Keratinocyte (primary cell): ENCODE results near the gene DCLK1. TPM values are rescaled to one million over a fixed set of nuclear protein-coding genes. Genes with fewer than 3 reads are reported as not detected.

Experiments
- DNase-seq: peaks from one replicate; pipeline ENCODE4 v3.0.0-alpha.2; 2011; ENCODE audit warnings: low read depth, missing footprints, low spot score
- FAIRE-seq: peaks from 2 replicates; lab custom pipeline; 2011; peaks lifted over from hg19 to GRCh38; lab: Jason Lieb, UNC
- H2AFZ ChIP-seq: 2 replicates; pipeline ENCODE4 v1.6.0; 2012; ENCODE audit warnings: low read length, control low read depth, inconsistent platforms; ENCODE audit not compliant: control insufficient read depth
- H3K27ac ChIP-seq: 2 replicates; pipeline ENCODE4 v1.5.1; 2011; ENCODE audit warnings: low read length; ENCODE audit not compliant: control insufficient read depth, insufficient read depth
- H3K27me3 ChIP-seq: 3 replicates; pipeline ENCODE4 v1.6.0; 2011; ENCODE audit warnings: low read length; ENCODE audit not compliant: control insufficient read depth, insufficient read depth; ENCODE audit errors: extremely low read depth
- H3K36me3 ChIP-seq, 2 experiments: 2 replicates in 1 of 2; 3 replicates in 1 of 2; pipeline ENCODE4 v1.5.1; 2011; ENCODE audit warnings: low read length in 2 of 2, mild to moderate bottlenecking in 1 of 2; ENCODE audit not compliant: control insufficient read depth in 2 of 2, insufficient read depth in 2 of 2; ENCODE audit errors: extremely low read depth in 1 of 2
- H3K4me1 ChIP-seq: 3 replicates; pipeline ENCODE4 v1.5.1; 2011; ENCODE audit warnings: low read length; ENCODE audit not compliant: control insufficient read depth, insufficient read depth; ENCODE audit errors: extremely low read depth
- H3K4me2 ChIP-seq: 3 replicates; pipeline ENCODE4 v1.6.0; 2011; ENCODE audit warnings: low read depth, low read length; ENCODE audit not compliant: control insufficient read depth, insufficient read depth; ENCODE audit errors: extremely low read depth
- H3K4me3 ChIP-seq, 3 experiments: fragments of 200-600 bp in 1 of 3; sonication (generic) in 1 of 3; 2 replicates in 2 of 3; 3 replicates in 1 of 3; pipeline ENCODE4 v1.5.1; 2011 to 2016; ENCODE audit warnings: low read length in 3 of 3, mild to moderate bottlenecking in 3 of 3, control low read depth in 2 of 3, inconsistent platforms in 1 of 3, low read depth in 1 of 3, mixed read lengths in 1 of 3, mixed run types in 1 of 3, moderate library complexity in 1 of 3; ENCODE audit not compliant: control insufficient read depth in 2 of 3, insufficient read depth in 2 of 3; ENCODE audit errors: extremely low read depth in 1 of 3
- H3K79me2 ChIP-seq: 2 replicates; pipeline ENCODE4 v1.6.0; 2012; ENCODE audit warnings: low read length; ENCODE audit not compliant: control insufficient read depth, insufficient read depth
- H3K9ac ChIP-seq: 3 replicates; pipeline ENCODE4 v1.6.0; 2011; ENCODE audit warnings: low read length; ENCODE audit not compliant: control insufficient read depth, insufficient read depth; ENCODE audit errors: extremely low read depth
- H3K9me1 ChIP-seq: 3 replicates; pipeline ENCODE4 v1.6.0; 2011; ENCODE audit warnings: low read length; ENCODE audit not compliant: control insufficient read depth, insufficient read depth; ENCODE audit errors: extremely low read depth
- H3K9me3 ChIP-seq: 2 replicates; pipeline ENCODE4 v1.5.1; 2012; ENCODE audit warnings: low read depth, low read length; ENCODE audit not compliant: control insufficient read depth
- H4K20me1 ChIP-seq: 3 replicates; pipeline ENCODE4 v1.6.0; 2011; ENCODE audit warnings: low read length; ENCODE audit not compliant: control insufficient read depth, insufficient read depth; ENCODE audit errors: extremely low read depth
- EZH2 ChIP-seq: IDR thresholded peaks from one replicate; pipeline ENCODE4 v1.6.1; 2012; ENCODE audit warnings: inconsistent platforms, mild to moderate bottlenecking, low read length, moderate library complexity
- dilution Hi-C: fragments of 300-500 bp; cut with MboI; formaldehyde crosslinking; loops from one replicate; pipeline ENCODE4 v1.7.0; 2020; ENCODE audit warnings: low sequenced_read_pairs; ENCODE audit not compliant: extremely low pct_ligation_motif_present
- polyA plus RNA-seq, 5 experiments: library from polyadenylated mRNA; depleted of rRNA in 3 of 5; stranded (reverse) in 3 of 5; stranded (forward) in 1 of 5; unstranded in 1 of 5; fragments of >200 nt; gene quantifications; 1 replicate in 1 of 5; 2 replicates in 3 of 5; 3 replicates in 1 of 5; pipeline versions ENCODE4 v1.2.1 to v1.2.3, GENCODE V29; 2011 to 2012; ENCODE audit warnings: missing spikeins in 2 of 5, low read depth in 1 of 5, low replicate concordance in 1 of 5
- TF ChIP-seq, protein P1 (sequence below), 3 experiments: IDR thresholded peaks in 1 of 3; conservative IDR thresholded peaks in 1 of 3; optimal IDR thresholded peaks in 1 of 3; 2 replicates in 2 of 3; 3 replicates in 1 of 3; pipeline versions ENCODE3 to v1.5.1; 2011; ENCODE audit warnings: low read length in 3 of 3, mild to moderate bottlenecking in 3 of 3, moderate library complexity in 2 of 3, control low read depth in 1 of 3, inconsistent platforms in 1 of 3; ENCODE audit not compliant: insufficient read depth in 2 of 3; ENCODE audit errors: extremely low read depth in 1 of 3

DCLK1 gene
- polyA plus RNA-seq, 1 donor (not counting 4 experiments of a cell fraction or from before 2014, with no cell fraction given): 0.04 TPM

DNA sequence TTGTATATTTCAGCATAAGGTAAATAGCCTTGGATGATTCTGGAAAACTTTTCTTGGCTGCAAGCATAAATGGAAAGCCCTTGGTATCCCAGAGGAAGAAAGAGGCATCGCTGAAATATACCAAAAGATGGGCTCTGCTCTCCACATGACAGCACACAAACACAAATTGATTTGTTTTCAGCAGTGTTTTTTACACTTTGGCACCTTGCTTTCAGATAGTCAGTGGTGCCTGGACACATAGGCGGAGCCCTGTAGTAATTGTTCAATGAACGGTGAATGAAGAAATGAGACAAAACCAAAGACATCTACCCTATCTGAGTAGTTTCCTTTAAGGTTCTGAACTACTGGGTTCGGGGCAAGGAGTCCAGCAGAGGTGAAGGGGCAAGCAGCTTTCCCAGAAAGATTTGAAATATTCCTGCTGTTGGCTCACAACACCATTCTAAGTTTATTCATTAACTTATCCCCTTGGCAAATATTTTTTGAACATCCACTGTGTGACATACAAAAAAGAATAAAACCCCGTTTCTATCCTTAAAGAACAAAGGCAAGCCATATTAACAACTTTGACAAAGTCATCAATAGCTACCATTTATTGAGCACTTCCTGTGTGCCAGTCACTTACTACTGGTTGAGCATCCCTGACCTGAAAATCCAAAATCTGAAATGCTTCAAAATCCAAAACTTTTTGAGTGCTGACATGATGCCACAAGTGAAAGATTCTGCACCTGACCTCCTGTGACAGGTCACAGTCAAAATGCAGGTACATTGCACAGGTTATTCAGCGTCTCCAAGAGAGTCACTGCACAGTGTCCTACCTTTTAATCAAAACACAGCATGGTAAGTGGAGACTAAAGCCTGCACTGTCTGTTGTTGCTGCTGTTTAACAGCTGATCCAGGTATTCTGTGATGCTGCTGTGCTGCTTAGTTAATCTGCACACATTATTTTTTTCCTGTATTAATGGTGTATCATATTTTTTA is 238.1 kb downstream of the DCLK1 start:
- dilution Hi-C loops: no loop called here

DNA sequence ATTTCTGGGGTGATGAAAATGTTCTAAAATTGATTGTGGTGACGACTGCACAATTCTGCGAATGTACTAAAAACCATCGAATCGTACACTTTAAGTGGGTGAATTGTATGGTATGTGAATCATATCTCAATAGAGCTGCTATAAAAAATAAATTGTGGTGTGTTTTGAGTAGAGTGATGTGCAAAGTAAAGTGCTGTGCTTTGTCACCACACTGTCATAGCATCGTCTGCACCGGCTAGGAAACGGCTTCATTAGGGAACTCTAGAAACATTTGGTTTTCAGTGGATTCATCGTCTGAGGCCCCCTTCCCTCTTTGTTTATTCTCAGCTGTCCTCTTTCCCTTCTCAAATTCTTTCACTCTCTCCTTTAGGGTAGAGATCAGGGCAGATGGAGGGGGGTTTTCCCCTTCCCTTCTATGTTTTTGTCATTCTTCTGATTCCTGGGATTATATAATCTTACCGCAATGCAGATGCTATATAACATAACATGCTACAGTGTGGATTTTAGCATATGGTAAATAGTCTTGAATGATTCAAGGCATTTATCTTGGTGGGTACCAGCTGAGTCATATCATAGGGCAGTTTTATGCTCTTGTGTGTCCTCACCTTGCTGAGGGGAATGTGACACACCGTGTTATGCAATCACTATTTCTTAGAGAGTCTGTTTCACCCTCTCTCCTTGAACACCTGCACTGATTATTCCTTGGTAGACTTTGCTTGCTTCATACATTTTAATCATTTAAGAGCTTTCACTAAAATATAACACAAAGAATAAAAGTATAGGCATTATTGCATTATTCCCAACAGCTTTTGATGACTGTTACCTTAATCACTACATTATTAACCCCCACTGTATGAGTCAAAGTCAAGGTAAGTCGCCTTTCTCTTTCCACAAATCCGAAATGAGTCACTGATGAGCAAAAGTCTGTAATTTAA is 239.4 kb downstream of the DCLK1 start:
- H3K9ac ChIP-seq: no peak overlapping the region
- dilution Hi-C loops: no loop called here

More for the DNA sequence above, 238.1 kb downstream of the DCLK1 start:
- no peaks in the 10 kb centered on the region for H3K9me1 ChIP-seq
- no peak for DNase-seq
- H3K9ac ChIP-seq: no peak overlapping the region
- no peaks in the 10 kb centered on the region for H4K20me1 ChIP-seq
- H3K9me3 ChIP-seq: no peaks in the 10 kb centered on the region
- no peak overlapping the region for H2AFZ ChIP-seq
- no peaks in the 10 kb centered on the region for H3K27me3 ChIP-seq
- no peak overlapping the region for H3K4me3 ChIP-seq
- TF ChIP-seq EZH2: no peak
- TF ChIP-seq, protein P1, sequence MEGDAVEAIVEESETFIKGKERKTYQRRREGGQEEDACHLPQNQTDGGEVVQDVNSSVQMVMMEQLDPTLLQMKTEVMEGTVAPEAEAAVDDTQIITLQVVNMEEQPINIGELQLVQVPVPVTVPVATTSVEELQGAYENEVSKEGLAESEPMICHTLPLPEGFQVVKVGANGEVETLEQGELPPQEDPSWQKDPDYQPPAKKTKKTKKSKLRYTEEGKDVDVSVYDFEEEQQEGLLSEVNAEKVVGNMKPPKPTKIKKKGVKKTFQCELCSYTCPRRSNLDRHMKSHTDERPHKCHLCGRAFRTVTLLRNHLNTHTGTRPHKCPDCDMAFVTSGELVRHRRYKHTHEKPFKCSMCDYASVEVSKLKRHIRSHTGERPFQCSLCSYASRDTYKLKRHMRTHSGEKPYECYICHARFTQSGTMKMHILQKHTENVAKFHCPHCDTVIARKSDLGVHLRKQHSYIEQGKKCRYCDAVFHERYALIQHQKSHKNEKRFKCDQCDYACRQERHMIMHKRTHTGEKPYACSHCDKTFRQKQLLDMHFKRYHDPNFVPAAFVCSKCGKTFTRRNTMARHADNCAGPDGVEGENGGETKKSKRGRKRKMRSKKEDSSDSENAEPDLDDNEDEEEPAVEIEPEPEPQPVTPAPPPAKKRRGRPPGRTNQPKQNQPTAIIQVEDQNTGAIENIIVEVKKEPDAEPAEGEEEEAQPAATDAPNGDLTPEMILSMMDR (optimal IDR thresholded peaks at IDR 0.05 in 1 of 3, IDR thresholded peaks at IDR 0.05 in 1 of 3, conservative IDR thresholded peaks at IDR 0.05 in 1 of 3; ENCODE audit: extremely low read depth in 1 of 3, insufficient read depth in 2 of 3, low read length in 3 of 3): no peak
- H3K4me2 ChIP-seq: no peak overlapping the region
- no peak for FAIRE-seq
- H3K79me2 ChIP-seq: no peaks in the 10 kb centered on the region
- peaks cover 12% of the 10 kb centered on the region for H3K4me1 ChIP-seq
- H3K36me3 ChIP-seq: no peaks in the 10 kb centered on the region
- no peak overlapping the region for H3K27ac ChIP-seq

More for the DNA sequence above, 239.4 kb downstream of the DCLK1 start:
- Histone ChIP-seq H3K27me3 (no peaks in the 10 kb centered on the region), H3K27ac (no peak overlapping the region), H4K20me1 (no peaks in the 10 kb centered on the region), H2AFZ (no peak overlapping the region), H3K4me3 (no peak overlapping the region), H3K9me3 (no peaks in the 10 kb centered on the region), H3K36me3 (no peaks in the 10 kb centered on the region), H3K9me1 (no peaks in the 10 kb centered on the region), H3K4me1 (peaks cover 12% of the 10 kb centered on the region), H3K79me2 (no peaks in the 10 kb centered on the region), H3K4me2 (no peak overlapping the region)
- no peak for TF ChIP-seq EZH2
- TF ChIP-seq, protein P1 (optimal IDR thresholded peaks at IDR 0.05 in 1 of 3, IDR thresholded peaks at IDR 0.05 in 1 of 3, conservative IDR thresholded peaks at IDR 0.05 in 1 of 3; ENCODE audit: extremely low read depth in 1 of 3, insufficient read depth in 2 of 3, low read length in 3 of 3): no peak
- FAIRE-seq (peak; percentile 62), DNase-seq (peak; percentile 67)
